Activated T-helper 1 cell treated with Interleukin-2 at 50 U/mL for 16 hours (primary cell): ENCODE measurements around the gene JAKMIP1.
"Not testable (repeated sequence)": the region's sequence is repeated elsewhere in the genome, so short reads cannot be mapped to it uniquely, and the experiment has no call there.

Source experiments
- DNase-seq: peaks from one replicate; pipeline ENCODE4 v3.0.0-alpha.2; 2020; ENCODE audit warnings: low read depth

JAKMIP1 gene

DNA sequence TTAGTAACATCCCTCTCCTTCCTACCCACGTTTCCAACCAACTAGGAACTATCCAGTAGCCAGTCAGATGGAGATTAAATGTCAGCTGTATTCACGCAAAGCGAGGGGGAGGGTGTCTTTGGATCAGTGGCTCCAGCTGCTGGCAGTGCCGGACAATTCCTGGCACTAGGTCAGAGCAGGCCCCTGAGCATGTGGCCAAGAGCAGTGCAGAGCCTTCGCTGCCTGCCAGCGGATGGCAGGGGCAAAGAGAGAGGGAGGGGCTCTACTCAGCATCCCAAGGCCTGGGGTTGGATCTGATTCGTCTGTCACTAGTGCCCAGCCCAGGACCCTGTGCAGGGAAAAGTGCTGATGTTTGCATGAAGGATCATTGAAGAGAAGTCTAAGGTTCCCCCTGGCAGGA, 28.7 kb upstream of the JAKMIP1 start:
- no peak for DNase-seq

DNA sequence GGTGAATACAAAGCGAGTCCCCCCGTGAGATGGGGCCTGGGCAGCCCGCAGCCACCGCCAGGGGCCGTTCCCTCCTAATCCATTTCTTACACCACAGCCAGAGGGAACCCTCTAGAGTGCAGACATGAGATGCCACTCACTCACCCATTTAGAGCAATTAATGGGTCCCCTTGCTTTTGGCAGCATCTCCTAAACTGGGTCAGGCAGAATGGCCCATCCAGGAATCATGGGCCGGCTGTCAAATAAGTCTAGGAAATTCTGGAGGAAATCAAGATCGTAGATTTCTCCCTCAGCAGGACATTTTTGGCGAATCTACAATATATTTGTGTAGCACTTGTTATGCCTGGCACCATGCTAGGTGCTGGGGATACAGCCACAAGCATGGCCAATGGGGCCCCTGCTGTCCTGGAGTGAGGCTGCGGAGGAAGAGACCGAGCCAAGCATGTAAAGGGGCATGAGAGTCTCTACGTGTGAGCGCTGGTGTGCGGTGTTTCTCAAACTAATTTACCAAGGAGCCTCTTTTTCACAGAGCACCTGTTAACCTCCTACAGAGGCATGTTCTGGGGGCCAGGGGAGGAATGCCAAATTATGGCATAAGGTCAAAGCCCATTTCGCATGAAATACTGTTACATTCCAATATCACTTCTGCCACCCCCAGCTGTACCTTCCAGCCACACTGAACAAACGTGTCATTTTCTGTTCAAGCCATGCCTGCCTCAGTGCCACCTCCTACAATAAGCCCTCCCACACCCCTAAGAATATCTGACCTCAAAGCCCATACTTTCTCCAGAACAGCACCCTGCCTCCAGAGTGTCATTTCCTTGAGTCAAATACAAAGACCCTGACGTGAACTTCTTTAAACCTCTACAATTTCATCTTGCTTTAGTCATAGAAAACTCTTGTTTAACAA, 28.1 kb upstream of the JAKMIP1 start:
- DNase-seq, result no peak

DNA sequence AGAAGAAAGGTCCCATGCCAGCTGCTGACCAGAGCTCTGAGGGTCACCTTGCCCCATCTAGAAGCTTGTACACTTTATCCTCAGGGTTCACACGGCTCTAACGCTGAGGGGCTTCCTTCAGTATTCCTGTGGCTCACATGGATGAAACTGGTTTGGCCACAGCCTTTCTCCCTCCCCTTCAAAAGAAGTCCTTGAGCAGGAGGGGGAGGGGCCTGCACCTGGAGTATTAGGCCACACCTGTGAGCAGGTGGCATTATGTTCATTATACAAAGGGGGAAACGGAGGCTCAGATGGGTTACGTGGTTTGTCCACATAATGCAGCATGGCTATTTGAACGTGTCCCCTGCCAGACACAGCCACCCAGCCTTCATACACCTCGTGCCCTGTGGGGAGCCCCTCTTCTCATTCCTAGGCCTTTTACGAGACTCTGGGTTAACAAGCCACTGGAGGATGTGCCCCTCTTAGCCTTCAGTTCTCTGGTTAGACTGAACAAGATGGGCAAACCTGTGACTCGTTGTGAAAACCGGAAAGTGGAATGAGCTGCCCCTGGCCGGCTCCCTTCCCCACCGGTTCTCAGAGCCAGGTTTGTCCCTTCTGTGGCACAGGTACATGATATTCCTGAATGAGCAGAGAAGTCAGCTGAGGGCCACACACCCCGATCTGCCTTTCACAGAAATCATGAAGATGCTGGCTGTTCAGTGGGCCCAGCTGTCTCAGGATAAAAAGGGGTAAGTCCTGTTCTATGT, 27.2 kb upstream of the JAKMIP1 start:
- DNase-seq, result no peak

DNA sequence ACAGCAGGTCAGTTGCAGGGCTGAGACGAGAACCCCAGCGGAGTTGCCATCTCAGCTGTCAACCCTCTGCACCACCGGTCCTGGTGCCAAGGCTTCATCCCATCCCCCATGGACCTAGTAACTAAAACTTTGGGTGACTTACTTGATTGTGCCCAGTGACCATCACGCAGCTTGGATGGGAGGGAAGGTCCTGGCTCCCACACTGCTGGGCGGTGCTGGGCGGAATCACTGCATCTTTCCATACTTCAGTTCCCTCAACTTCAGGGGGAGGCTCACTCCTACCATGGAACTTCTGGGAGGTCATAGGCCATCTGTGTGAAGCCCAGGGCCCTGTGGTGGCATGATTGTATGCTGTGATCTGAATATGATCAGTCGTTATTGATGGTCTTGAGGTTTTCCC, 26.2 kb upstream of the JAKMIP1 start:
- no peak for DNase-seq

DNA sequence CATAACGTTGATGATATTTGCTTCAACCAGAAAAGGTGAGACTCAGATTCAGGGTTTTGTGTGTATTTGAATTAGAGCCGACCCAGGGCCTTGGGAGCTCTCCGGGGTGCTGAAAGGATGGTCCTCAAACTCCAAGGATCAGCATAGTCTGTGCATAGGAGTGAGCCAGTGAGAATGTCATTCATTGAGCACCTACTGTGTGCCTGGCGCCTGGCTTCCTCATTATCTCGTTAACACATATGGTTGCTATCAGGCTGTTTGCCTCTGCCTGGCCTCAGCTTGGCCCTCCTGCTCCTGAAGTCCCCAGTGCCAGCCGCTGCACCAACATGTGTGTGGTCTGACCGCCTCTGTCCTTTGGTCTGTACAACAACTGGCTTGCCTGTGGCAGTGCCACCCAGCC, 25.1 kb upstream of the JAKMIP1 start:
- no peak for DNase-seq

DNA sequence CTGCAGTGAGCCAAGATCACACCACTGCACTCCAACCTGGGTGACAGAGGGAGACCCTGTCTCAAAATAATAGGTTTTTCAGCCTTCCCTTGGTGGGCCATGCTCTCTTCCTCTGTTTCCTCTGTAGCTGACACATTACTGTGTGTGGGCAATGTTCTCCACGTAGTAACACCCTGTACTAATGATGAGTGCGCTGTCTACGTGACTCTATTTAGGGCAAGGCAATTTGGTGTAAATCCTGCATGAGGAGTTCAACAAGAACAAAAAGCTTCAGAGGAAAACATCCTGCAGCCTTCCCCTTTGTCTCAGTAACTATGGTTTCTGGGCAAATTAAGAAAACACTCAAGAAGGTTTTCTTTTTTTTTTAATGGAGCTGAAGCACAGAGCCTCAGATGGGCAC, 24.4 kb upstream of the JAKMIP1 start:
- DNase-seq, result no peak

DNA sequence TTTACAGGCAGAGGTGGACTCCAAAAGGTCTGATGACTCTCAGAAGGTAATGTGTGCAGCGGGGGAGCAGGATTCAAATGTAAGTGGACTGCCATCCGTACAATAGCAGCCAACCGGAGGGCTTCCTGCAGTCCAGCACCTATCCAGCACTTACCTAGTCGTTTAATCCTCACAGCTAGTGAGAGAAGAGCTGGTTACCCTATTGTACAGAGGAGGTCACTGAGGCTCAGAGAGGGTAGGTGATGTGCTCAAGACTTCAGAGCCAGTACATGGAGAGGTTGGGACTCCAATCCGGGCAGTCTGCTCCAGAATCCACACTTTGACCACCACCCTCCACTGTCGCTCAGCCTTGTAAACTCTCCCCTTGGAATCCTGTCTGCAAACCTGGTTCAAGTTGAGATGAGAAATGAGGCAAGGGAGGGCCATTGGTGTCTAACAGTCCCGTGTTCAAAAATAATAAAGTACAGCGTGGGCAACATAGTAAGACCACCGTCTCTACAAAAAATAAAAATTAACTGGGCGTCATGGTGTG, 22.5 kb upstream of the JAKMIP1 start:
- no peak for DNase-seq

DNA sequence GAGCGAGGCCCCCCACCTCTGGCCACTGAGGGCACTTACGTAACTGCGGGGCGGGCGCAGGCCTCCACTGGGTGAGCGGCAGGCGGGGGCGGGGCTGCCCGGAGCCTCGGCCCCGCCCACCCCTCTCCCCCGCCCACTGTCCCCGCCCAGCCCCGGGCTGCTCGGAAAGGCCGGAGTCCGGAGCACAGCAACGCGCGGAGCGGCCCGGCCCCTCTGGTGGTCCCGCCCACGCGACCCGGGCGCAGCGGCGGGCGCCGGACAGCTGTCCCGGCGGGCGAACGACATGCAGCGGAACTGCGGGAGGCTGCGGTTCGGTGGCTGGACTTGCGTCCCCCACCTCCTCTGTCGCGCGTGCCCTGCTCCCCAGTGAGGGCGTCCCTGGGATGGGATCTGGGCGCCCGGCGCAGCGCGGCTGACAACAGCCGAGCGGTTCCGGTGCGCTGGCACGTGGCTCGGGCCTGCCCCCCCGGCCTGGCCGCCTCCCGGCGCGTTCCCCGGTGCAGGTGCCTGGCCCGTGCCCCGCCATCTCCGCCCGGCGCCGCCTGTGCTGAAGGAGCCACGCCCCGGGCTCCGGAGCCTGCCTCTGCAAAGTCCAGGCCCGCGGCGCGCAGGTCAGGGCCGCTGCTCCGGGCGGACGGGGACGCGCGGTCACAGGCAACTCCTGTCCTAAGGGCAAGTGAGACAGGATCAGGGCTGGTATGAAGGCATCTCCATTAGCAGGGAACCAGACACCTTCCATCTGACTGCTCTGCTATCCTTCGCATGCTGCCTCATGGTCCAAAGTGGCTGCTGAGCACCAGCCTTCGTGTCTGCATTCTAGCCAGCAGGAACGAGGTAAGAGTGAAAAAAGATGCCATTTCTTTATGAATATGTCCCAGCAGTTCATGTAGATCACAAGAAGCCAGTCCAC, 21.8 kb upstream of the JAKMIP1 start:
- DNase-seq, result no peak

DNA sequence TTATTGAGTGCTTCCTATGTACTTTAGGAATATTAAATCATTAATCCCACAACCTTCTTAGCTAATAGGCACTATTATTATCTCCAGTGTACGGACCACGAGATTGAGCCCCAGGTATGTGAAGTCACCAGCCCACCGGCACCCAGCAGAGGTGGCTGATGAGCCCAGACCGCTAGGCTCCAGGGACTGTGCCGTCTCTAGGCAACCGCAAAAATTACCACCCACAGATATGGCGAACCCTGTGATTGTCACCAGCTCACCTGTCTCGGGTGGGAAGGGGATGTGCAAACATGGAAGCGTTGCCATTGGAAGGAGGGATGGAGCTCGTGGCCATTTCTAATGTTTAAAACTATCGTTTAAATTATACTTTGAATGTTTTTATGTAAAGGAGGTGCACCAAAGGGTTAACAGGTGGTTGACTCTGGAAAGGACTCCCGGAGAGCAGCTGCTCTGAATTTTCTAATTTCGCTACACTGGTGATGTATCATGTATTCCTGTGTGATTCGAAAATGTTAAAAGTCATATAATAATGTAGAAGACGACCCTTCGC, 21.0 kb upstream of the JAKMIP1 start:
- DNase-seq, result no peak

DNA sequence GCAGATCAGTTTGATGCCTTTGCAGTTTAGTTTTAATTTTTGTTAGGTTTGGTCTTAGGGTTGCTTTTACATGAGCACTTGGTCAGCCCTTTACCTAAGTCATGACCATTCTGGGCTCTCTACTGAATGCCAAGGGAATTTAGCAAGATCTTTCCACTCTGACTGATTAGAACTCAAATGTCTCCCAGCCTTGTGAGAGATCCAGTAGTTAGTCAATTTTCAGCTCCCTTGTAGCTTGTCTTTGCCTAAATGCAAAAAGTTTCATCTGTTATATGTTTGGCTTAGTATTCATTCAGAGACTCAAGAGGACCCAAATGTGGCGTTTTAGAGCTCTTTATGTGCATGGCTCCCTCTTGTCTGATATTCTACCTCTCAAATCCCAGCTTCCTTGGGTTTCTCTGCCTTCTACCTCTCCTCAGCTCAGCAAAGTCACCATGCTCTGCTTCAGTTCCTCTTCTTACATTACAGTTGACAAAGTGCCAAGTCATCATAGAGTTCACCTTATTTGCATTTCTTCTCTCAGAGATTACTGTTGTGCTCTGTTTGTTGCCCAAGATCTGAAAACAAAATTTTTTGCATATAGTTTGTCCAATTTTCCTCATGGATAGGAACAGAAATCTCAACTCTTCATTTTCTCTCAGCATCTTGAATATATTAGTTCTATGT, 17.5 kb upstream of the JAKMIP1 start:
- no peak for DNase-seq

DNA sequence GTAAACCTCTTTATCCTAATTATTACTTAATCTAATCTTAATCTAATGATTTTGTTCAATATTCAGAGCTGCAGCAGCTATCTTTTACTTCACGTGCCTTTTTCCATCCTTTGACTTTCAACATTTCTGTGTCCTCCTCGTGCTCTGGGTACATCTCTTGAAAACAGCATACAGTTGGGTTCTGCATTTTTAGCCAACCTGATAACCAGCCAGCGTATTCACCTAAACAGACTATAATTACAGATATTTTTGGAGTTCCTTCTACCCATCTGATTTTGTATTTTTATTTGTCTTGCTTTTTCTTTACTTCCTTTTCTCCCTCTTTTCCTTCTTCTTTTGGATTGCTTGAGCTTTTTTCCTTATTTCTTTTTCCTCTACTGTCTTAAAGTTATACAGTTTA, 16.2 kb upstream of the JAKMIP1 start:
- DNase-seq, result no peak

DNA sequence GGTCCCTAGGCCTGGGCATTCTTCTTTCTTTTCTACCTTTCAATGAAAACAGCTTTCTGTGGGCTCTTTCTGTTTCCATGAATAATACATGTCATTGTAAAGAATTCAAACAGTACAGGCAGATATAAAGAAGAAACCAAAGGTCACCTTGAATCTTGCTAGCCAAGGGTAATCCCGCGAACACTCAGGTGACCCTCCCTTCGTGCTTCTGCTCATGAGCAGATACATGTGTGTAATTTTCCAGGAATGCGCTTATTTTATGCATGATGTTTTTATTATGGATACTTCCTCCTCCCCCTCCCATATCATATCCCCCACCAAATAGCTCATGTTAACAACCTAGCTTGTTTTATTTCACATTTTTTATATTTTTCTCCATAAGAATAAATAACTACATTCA, 9.6 kb upstream of the JAKMIP1 start:
- DNase-seq, result no peak

DNA sequence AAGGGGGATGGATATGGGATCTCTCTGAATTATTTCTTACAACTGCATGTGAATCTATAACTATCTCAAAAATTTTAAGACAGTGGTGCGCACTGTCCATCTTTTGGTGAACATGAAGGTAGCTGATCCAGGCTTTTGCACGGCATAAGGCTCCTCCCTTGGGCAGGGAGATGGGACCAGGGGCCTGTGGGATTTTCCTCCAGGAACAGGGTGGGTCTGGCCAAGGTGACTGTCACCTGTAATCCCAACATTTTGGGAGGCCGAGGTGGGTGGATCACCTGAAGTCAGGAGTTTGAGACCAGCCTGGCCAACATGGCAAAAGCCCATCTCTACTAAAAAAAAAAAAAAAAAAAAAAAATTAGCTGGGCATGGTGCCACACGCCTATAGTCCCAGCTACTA, 8.9 kb upstream of the JAKMIP1 start:
- DNase-seq, result not testable (repeated sequence)

DNA sequence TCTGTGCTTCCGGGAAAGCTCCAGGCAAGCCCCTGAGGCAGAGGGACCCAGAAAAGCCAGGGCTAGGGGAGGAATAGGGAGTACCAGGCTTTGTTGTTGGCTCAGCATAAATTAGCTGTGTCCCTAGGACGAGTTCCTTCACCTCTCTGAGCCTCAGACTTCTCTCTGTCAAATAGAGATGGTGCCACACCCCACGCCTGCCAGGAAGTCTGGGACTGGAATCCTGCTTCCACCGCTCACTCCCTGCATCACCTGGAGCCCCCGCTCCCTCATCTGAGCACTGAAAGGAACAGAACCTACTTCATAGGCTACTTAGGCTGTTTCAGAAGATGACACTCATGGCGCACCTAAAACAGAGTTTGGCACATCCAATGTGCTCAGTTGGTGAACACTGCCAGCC, 8.1 kb upstream of the JAKMIP1 start:
- no peak for DNase-seq

DNA sequence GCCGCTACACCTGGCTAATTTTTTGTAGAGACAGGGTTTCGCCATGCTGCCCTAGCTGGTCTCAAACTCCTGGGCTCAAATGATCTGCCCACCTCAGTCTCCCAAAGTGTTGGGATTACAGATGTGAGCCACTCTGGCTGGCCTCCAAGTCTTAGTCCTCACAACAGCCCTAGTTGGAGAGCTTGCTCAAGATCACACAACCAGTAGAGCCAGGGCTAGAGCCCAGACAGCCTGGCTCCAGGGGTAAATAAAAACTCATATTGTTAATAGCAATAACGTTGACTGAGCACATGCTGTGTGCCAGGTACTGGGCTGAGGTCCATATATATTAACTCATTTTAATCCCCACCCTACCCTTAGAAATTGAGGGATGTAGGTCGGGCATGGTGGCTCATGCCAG, 7.3 kb upstream of the JAKMIP1 start:
- DNase-seq, result no peak

DNA sequence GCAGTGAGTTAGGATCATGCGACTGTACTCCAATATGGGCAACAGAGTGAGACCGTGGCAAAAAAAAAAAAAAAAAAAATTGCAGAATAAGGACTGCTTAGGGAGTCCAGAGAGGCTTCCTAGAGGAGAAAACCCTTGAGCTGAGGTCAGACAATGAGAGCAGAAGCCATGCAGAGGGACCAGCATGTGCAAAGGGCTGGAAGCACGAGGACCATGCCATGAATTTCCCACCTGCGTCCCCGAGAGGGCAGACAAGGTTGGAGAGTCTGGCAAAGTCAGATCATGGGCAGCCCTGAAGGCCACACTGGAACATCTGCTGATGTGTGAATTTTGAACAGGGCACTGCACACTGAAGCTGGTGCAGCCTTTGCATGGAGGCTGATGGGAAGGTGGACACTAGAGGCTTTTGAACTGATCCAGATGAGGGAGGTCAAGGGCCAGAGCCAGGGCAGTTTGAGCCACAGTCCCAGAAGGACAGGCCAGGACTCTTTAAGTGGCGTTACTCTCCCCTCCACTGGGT, 6.5 kb upstream of the JAKMIP1 start:
- no peak for DNase-seq

DNA sequence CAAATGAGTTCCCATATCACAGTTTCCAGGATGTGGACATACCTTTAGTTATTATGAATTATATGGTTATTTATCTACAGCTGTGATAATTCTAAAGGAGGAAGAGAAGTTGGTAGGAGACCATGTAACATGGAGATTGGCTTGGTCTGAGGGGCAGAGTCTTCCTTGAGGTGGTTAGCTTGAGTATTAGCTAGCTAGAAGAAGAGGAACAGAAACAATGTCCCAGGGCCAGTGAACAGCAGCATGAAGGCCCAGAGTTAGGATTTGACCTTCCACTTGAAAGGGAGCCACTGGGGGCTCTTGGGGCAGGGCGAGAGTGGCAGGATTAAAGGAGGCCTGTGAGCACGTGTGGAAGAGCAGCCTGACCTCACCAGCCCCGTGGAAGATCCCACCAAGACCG, 5.6 kb upstream of the JAKMIP1 start:
- no peak for DNase-seq

DNA sequence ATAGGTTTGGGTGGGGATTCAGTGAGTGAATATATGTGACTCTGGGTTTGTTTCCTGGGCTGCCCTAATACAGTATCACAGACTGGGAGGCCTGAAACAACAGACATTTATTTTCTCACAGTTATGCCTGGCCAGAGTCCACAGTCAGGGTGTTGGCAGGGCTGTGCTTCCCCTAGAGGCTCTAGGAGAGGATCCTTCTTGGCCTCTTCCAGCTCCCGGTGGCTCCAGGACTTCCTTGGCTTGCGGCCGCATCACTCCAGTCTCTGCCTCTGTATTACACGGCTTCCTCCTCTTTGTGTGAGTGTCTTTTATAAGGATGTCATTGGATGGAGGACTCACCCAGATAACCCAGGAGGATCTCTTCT, 5.2 kb upstream of the JAKMIP1 start:
- DNase-seq, result no peak

DNA sequence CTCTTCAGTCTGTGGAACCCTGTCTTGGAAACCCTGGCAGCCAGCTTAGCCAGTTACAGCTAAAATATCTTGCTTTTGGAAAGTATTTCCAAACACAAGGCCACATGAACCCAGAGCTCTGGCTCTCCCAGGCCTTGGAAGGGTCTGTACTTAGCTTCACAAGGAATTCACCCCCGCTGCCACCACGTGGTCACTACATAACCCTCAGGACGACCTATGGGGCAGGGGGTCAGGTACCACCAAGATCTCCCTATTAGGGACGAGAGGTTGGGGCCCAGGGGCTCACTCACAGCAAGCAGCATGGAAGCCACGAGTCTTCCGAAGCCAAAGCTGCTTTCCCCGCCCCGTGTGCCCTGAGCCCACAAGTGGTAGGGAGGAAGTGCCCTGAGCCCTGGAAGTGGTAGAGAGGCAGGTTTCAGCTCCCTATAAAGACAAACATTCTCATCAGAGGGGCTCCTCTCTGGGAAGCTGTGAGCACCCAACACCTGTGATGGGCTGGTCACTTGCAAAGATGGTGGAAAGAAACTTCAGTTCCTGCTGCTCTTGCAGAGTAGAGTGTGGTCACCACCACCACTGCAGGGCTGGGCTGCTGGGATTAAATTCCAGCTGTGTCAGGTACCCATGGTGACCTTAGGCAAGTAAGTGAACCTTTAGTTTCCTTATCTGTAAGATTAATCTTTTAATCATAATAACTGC, 4.7 kb upstream of the JAKMIP1 start:
- DNase-seq, result no peak

DNA sequence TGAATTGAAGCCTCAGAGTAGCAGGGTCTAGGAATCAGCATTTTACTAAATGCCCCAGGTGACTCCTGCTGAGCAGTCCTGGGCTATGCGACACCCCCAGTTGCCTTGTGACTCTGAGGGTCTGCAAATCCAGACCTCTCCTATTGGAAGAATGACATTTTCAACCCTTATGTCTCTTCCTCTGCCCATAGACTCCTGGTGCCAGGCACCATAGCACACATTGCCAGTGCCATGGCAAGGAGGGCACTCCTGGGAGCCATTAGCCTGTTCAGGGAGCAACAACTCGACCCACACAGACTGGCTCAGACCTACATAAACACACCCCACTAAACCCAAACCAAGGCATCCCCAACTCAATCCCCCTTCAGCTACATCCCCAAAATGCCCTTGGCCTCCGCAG, 3.7 kb upstream of the JAKMIP1 start:
- no peak for DNase-seq
